ENCODE results near the gene TBL3. TPM values are rescaled to one million over a fixed set of nuclear protein-coding genes. Genes with fewer than 3 reads are reported as not detected.
"Not testable (repeated sequence)": the region's sequence is repeated elsewhere in the genome, so short reads cannot be mapped to it uniquely, and the experiment has no call there.

Gene TBL3
- total RNA-seq, 2 experiments from 2014 or later: 47.4 to 48.6 TPM

- intact Hi-C loops (cut with DNase I, micrococcal nuclease): loop anchor here in 1 of 2 experiments (5.0 to 10.0 kb wide), 3 partner anchors 193 to 600 kb away; partner anchors contain the start of genes PKD1 and UQCC4
- H3K27ac Mint-ChIP-seq: peak overlapping the region; percentile 82
- H3K27me3 Mint-ChIP-seq: no peaks in the 10 kb centered on the region
- no peaks in the 10 kb centered on the region for H3K36me3 Mint-ChIP-seq (ENCODE audit: low read depth)
- no peak for ATAC-seq
- DNase-seq: no peak
- no peaks in the 10 kb centered on the region for H3K9me3 Mint-ChIP-seq (ENCODE audit: low read depth)
- ChIA-PET CTCF (interaction anchor here (0.6 kb wide), 1 partner anchor 204 kb away, joined by 3 read pairs; no protein-coding TSS in a partner anchor), POLR2A (interaction anchor here (1.9 kb wide), 1 partner anchor 17 kb away, joined by 9 read pairs; no protein-coding TSS in a partner anchor)
- H3K4me1 Mint-ChIP-seq: peaks cover 26% of the 10 kb centered on the region
- H3K4me3 Mint-ChIP-seq: peak overlapping the region; percentile 80
Observed at GRCh38 chr16:1944612-1945199, 27.1 kb upstream of the TBL3 start.

- no peaks in the 10 kb centered on the region for H3K9me3 Mint-ChIP-seq (ENCODE audit: low read depth)
- H3K4me3 Mint-ChIP-seq: no peak overlapping the region
- intact Hi-C loops (cut with DNase I, micrococcal nuclease): loop anchor here in 1 of 2 experiments (10.0 kb wide), 1 partner anchor 601 kb away; no protein-coding TSS in a partner anchor
- H3K4me1 Mint-ChIP-seq: peaks cover 26% of the 10 kb centered on the region
- H3K36me3 Mint-ChIP-seq (ENCODE audit: low read depth): no peaks in the 10 kb centered on the region
- no peak for DNase-seq
- ChIA-PET CTCF (interaction anchor here (0.7 to 0.8 kb wide), 2 partner anchors 20 to 58 kb away, joined by 3 read pairs; no protein-coding TSS in a partner anchor), POLR2A (interaction anchor here (1.1 kb wide), 1 partner anchor 19 kb away, joined by 3 read pairs; the partner anchor contains the start of gene RPS2)
- no peaks in the 10 kb centered on the region for H3K27me3 Mint-ChIP-seq
- ATAC-seq: no peak
- no peak overlapping the region for H3K27ac Mint-ChIP-seq
Observed at GRCh38 chr16:1945559-1946391, 26.1 kb upstream of the TBL3 start.

DNA sequence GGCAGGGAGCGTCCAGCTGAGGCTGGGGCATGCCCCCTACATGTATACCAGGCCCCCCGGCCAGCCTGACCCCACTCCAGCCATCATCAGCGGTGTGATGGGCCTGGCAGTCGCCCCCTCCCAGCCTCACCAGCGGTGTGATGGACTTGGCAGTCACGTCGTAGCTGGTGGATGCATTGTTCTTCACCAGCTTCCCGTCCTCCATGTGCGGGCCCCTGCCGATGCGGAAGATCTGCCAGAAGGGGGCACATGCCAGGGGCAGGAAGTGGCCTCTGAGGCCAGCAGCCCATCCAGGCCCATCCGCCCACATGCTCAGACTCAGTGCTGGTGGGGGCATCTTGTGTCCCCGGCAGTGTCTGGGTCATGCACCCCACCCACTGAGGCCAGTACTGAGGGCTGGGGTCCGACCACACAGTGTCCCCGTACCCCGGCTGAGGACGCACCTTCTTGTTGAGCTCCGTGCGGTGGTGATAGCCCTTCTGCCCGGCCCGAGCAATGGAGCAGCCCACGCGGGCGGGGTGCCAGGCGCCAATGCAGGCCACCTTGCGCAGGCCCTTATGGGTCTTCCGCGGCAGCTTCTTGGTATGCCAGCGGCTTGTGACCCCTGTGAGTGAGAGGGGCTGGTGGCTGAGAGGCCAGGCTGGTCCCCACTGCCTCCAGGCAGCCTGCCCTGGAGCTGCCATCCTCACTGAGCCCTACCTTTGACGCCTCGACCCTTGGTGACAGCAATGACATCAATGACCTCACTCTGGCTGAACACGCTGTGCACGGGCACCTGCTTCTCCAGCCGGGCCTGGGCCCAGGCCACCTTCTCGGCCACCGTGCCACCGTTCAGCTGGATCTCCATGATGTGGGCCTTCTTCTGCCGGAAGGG, 25.1 kb upstream of the TBL3 start:
- H3K27me3 Mint-ChIP-seq: no peaks in the 10 kb centered on the region
- DNase-seq: no peak
- no peak overlapping the region for H3K27ac Mint-ChIP-seq
- no peak overlapping the region for H3K4me3 Mint-ChIP-seq
- ChIA-PET CTCF (interaction anchor here (0.6 to 0.7 kb wide), 2 partner anchors 49 to 57 kb away, joined by 3 to 5 read pairs; no protein-coding TSS in a partner anchor), POLR2A (interaction anchor here (1.1 kb wide), 1 partner anchor 18 kb away, joined by 3 read pairs; the partner anchor contains the start of gene RPS2)
- H3K4me1 Mint-ChIP-seq: peaks cover 19% of the 10 kb centered on the region
- no peak for ATAC-seq
- no peaks in the 10 kb centered on the region for H3K9me3 Mint-ChIP-seq (ENCODE audit: low read depth)
- intact Hi-C loops (cut with DNase I, micrococcal nuclease): loop anchor here in 1 of 2 experiments (10.0 kb wide), 1 partner anchor 602 kb away; no protein-coding TSS in a partner anchor
- H3K36me3 Mint-ChIP-seq (ENCODE audit: low read depth): no peaks in the 10 kb centered on the region

- H3K4me1 Mint-ChIP-seq: peaks cover 13% of the 10 kb centered on the region
- intact Hi-C loops (cut with DNase I, micrococcal nuclease): loop anchor here in 1 of 2 experiments (10.0 kb wide), 1 partner anchor 603 kb away; no protein-coding TSS in a partner anchor
- no peaks in the 10 kb centered on the region for H3K9me3 Mint-ChIP-seq (ENCODE audit: low read depth)
- DNase-seq (no peak), ATAC-seq (no peak)
- POLR2A ChIA-PET: no interaction called here
- CTCF ChIA-PET: interaction anchor here (0.6 kb wide), 1 partner anchor 49 kb away, joined by 5 read pairs; no protein-coding TSS in a partner anchor
- no peaks in the 10 kb centered on the region for H3K36me3 Mint-ChIP-seq (ENCODE audit: low read depth)
- H3K27ac Mint-ChIP-seq: no peak overlapping the region
- H3K27me3 Mint-ChIP-seq: no peaks in the 10 kb centered on the region
- H3K4me3 Mint-ChIP-seq: no peak overlapping the region
Observed at GRCh38 chr16:1947369-1947670, 24.5 kb upstream of the TBL3 start.

- H3K27me3 Mint-ChIP-seq: no peaks in the 10 kb centered on the region
- no peak overlapping the region for H3K4me3 Mint-ChIP-seq
- ATAC-seq (no peak), DNase-seq (no peak)
- ChIA-PET POLR2A (no interaction called here), CTCF (no interaction called here)
- intact Hi-C loops (cut with DNase I, micrococcal nuclease): loop anchor here in 1 of 2 experiments (10.0 kb wide), 1 partner anchor 605 kb away; no protein-coding TSS in a partner anchor
- H3K4me1 Mint-ChIP-seq: peaks cover 5% of the 10 kb centered on the region
- H3K9me3 Mint-ChIP-seq (ENCODE audit: low read depth): no peaks in the 10 kb centered on the region
- no peak overlapping the region for H3K27ac Mint-ChIP-seq
- H3K36me3 Mint-ChIP-seq (ENCODE audit: low read depth): no peaks in the 10 kb centered on the region
Observed at GRCh38 chr16:1949507-1949906, 22.3 kb upstream of the TBL3 start.

GRCh38 chr16:1950047-1950446, 21.8 kb upstream of the TBL3 start:
- DNase-seq: no peak
- H3K27ac Mint-ChIP-seq: no peak overlapping the region
- ATAC-seq: no peak
- no peaks in the 10 kb centered on the region for H3K9me3 Mint-ChIP-seq (ENCODE audit: low read depth)
- H3K27me3 Mint-ChIP-seq: no peaks in the 10 kb centered on the region
- H3K4me3 Mint-ChIP-seq: no peak overlapping the region
- H3K4me1 Mint-ChIP-seq: peaks cover 3% of the 10 kb centered on the region
- POLR2A ChIA-PET: no interaction called here
- CTCF ChIA-PET: interaction anchor here (0.5 kb wide), 1 partner anchor 9 kb away, joined by 4 read pairs; no protein-coding TSS in a partner anchor
- H3K36me3 Mint-ChIP-seq (ENCODE audit: low read depth): no peaks in the 10 kb centered on the region
- intact Hi-C loops (cut with DNase I, micrococcal nuclease): no loop called here

DNA sequence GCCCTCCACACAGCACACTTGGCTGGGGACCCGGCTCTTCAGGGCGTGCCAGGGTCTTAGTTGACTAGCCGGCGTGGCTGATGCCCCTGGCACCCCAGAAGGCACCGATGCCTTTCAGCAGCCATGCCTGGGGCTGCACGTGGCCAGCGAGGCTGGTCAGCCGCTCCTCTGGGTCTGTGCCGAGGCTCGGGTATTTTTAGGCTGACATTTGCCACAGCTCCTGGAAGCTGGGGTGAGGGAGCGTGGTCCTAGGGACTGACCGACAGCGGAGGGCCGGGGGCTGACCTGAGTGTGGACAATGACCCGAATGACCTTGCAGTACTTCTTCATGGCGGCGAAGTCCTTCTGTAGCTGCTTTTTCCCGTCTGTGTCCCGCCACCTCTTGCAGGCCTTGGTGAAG, 21.3 kb upstream of the TBL3 start:
- ATAC-seq: no peak
- no peak for DNase-seq
- ChIA-PET CTCF (interaction anchor here (0.5 kb wide), 1 partner anchor 9 kb away, joined by 4 read pairs; no protein-coding TSS in a partner anchor), POLR2A (no interaction called here)
- intact Hi-C loops (cut with DNase I, micrococcal nuclease): no loop called here
- Mint-ChIP-seq H3K27me3 (no peaks in the 10 kb centered on the region), H3K36me3 (ENCODE audit: low read depth) (no peaks in the 10 kb centered on the region), H3K4me3 (no peak overlapping the region), H3K4me1 (peaks cover 3% of the 10 kb centered on the region), H3K27ac (no peak overlapping the region), H3K9me3 (ENCODE audit: low read depth) (no peaks in the 10 kb centered on the region)

DNA sequence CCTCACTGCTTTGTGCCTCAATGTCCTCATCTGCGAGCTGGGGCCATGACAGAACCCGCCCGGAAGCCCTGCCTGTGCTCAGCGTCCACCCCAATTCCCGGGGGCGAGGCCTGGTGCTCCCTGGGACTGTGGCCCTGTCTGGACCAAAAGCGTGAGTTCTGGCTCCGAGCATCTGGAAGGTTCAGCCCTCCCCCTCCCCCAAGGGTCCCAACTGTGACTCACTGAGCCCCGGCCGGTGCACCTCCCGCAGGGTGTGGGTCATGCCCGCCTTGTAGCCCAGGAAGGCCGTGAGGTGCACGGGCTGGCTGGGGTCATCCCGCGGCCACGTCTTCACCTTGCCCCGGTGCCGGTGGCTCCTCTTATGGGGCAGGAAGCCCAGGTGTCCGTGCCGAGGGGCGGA, 18.1 kb upstream of the TBL3 start:
- Mint-ChIP-seq H3K9me3 (ENCODE audit: low read depth) (no peaks in the 10 kb centered on the region), H3K27ac (no peak overlapping the region), H3K4me3 (no peak overlapping the region), H3K4me1 (peaks cover 3% of the 10 kb centered on the region), H3K27me3 (no peaks in the 10 kb centered on the region), H3K36me3 (ENCODE audit: low read depth) (no peaks in the 10 kb centered on the region)
- ATAC-seq: no peak
- CTCF ChIA-PET: interaction anchor here (0.7 kb wide), 1 partner anchor 11 kb away, joined by 3 read pairs; the partner anchor contains the start of gene RPS2
- POLR2A ChIA-PET: interaction anchor here (1.6 kb wide), 1 partner anchor 11 kb away, joined by 4 read pairs; the partner anchor contains the start of gene MSRB1
- DNase-seq: no peak
- intact Hi-C loops (cut with DNase I, micrococcal nuclease): no loop called here

- H3K27ac Mint-ChIP-seq; H3K27me3 Mint-ChIP-seq; ATAC-seq; CTCF ChIA-PET; H3K9me3 Mint-ChIP-seq (ENCODE audit: low read depth); DNase-seq; H3K4me3 Mint-ChIP-seq: not testable (repeated sequence)
- peaks cover 19% of the 10 kb centered on the region for H3K36me3 Mint-ChIP-seq (ENCODE audit: low read depth)
- POLR2A ChIA-PET: interaction anchor here (0.8 kb wide), 1 partner anchor 195 kb away, joined by 3 read pairs; no protein-coding TSS in a partner anchor
- peaks cover 21% of the 10 kb centered on the region for H3K4me1 Mint-ChIP-seq
- intact Hi-C loops (cut with DNase I, micrococcal nuclease): loop anchor here in 1 of 2 experiments (2.0 kb wide), 1 partner anchor 185 kb away; the partner anchor contains the start of genes EME2 and MRPS34
Observed at GRCh38 chr16:1957434-1958142, 14.3 kb upstream of the TBL3 start.

GRCh38 chr16:1958143-1958491, 13.7 kb upstream of the TBL3 start:
- H3K9me3 Mint-ChIP-seq (ENCODE audit: low read depth); POLR2A ChIA-PET; ATAC-seq; H3K27me3 Mint-ChIP-seq; H3K4me3 Mint-ChIP-seq; H3K27ac Mint-ChIP-seq; DNase-seq; CTCF ChIA-PET: not testable (repeated sequence)
- Mint-ChIP-seq H3K4me1 (peaks cover 25% of the 10 kb centered on the region), H3K36me3 (ENCODE audit: low read depth) (peaks cover 24% of the 10 kb centered on the region)
- intact Hi-C loops (cut with DNase I, micrococcal nuclease): loop anchor here in 1 of 2 experiments (2.0 kb wide), 1 partner anchor 185 kb away; the partner anchor contains the start of genes EME2 and MRPS34
